ENCODE measurements around the gene TFB1M.
A peak's percentile ranks its signal among the peaks of the same experiment; 100 is the strongest.

TFB1M gene

GRCh38 chr6:155314092-155314772 lies at the start of gene TFB1M (continued):
- TF ChIP-seq ZNF843 (tag by site-specific recombination; IDR thresholded peaks at IDR 0.05) (peak; percentile 33; the same call in 1 of the 2 replicates), ZFP3 (tag by site-specific recombination; IDR thresholded peaks at IDR 0.05; ENCODE audit: low read depth) (no peak), ZNF211 (tag by site-specific recombination; IDR thresholded peaks at IDR 0.05; ENCODE audit: low read depth) (no peak), PRDM2 (tag by site-specific recombination; IDR thresholded peaks at IDR 0.05; ENCODE audit: borderline replicate concordance) (no peak), ZBTB17 (tag by site-specific recombination; IDR thresholded peaks at IDR 0.05) (0 out of 2 replicates have a peak, but pooled peaks have one; percentile 11), ELK4 (IDR thresholded peaks at IDR 0.05; ENCODE audit: borderline replicate concordance, low read depth, low read length) (peak; percentile 23; the same call in 1 of the 2 replicates), ZNF155 (tag by site-specific recombination; IDR thresholded peaks at IDR 0.05) (no peak), ZEB2 (tag by site-specific recombination; IDR thresholded peaks at IDR 0.05) (no peak), TSHZ1 (tag by site-specific recombination; IDR thresholded peaks at IDR 0.05; ENCODE audit: borderline replicate concordance) (no peak), CTCF (tag by site-specific recombination; IDR thresholded peaks at IDR 0.05) (no peak; the same call in none of the 2 replicates), ZNF677 (tag by site-specific recombination; IDR thresholded peaks at IDR 0.05) (no peak), ZNF324 (tag by site-specific recombination; IDR thresholded peaks at IDR 0.05) (peak; percentile 66; the same call in 1 of the 2 replicates), ZNF26 (tag by site-specific recombination; IDR thresholded peaks at IDR 0.05) (no peak), ZNF768 (tag by site-specific recombination; IDR thresholded peaks at IDR 0.05) (no peak), ZNF426 (tag by site-specific recombination; IDR thresholded peaks at IDR 0.05) (no peak), ZNF692 (tag by site-specific recombination; IDR thresholded peaks at IDR 0.05) (peak; percentile 65), ZNF19 (tag by site-specific recombination; IDR thresholded peaks at IDR 0.05; ENCODE audit: low read depth) (no peak), ZNF350 (tag by site-specific recombination; IDR thresholded peaks at IDR 0.05) (no peak), ATF2 (tag by site-specific recombination; IDR thresholded peaks at IDR 0.05; ENCODE audit: low read depth) (no peak), BCL11B (tag by site-specific recombination; IDR thresholded peaks at IDR 0.05; ENCODE audit: low read depth) (no peak), ZNF48 (tag by site-specific recombination; IDR thresholded peaks at IDR 0.05) (no peak), HOXA7 (CRISPR knock-in tag; IDR thresholded peaks at IDR 0.05; ENCODE audit: borderline replicate concordance) (no peak)
